Aorta (tissue), 5 donors: ENCODE measurements around the gene SLC35F1. TPM values are rescaled to one million over a fixed set of nuclear protein-coding genes. Genes with fewer than 3 reads are reported as not detected.

Experiments used
- ATAC-seq: fragments of 200-7000 bp; cut with Tn5 transposase; one replicate; pipeline ENCODE4 v1.9.1; 2022; ENCODE audit warnings: moderate library complexity; ENCODE audit not compliant: low FRiP score
- DNase-seq, 2 donors: peaks; one replicate each; pipeline ENCODE4 v3.0.0-alpha.2; 2020
- H3K27ac ChIP-seq, 2 donors: one replicate each; pipeline ENCODE4 v1.5.1; 2013; ENCODE audit warnings: low read length in 2 of 2, mild to moderate bottlenecking in 2 of 2, moderate library complexity in 2 of 2, control low read depth in 1 of 2, inconsistent platforms in 1 of 2, low read depth in 1 of 2
- H3K27me3 ChIP-seq, 2 donors: one replicate each; pipeline ENCODE4 v1.6.1; 2013; ENCODE audit warnings: control low read depth in 1 of 2, low read length in 1 of 2, mild to moderate bottlenecking in 1 of 2, moderate library complexity in 1 of 2; ENCODE audit not compliant: insufficient read depth in 2 of 2, control insufficient read depth in 1 of 2
- H3K36me3 ChIP-seq, 2 donors: one replicate each; pipeline ENCODE4 v1.6.1; 2013; ENCODE audit warnings: control low read depth in 1 of 2, low read length in 1 of 2, mild to moderate bottlenecking in 1 of 2; ENCODE audit not compliant: insufficient read depth in 2 of 2, control insufficient read depth in 1 of 2
- H3K4me1 ChIP-seq, 2 donors: one replicate each; pipeline ENCODE4 v1.6.1; 2013; ENCODE audit warnings: low read length in 2 of 2, control low read depth in 1 of 2, mild to moderate bottlenecking in 1 of 2, moderate library complexity in 1 of 2; ENCODE audit not compliant: insufficient read depth in 2 of 2, control insufficient read depth in 1 of 2
- H3K4me3 ChIP-seq, 2 donors: one replicate each; pipeline ENCODE4 v1.5.1; 2013; ENCODE audit warnings: low read length in 2 of 2, control low read depth in 1 of 2, mild to moderate bottlenecking in 1 of 2
- H3K9me3 ChIP-seq: one replicate; pipeline ENCODE4 v1.6.1; 2013; ENCODE audit warnings: mild to moderate bottlenecking, low read length; ENCODE audit not compliant: control insufficient read depth
- WGBS, 2 donors: extraction: QIAGEN DNeasy Blood & Tissue Kit; methylation state at CpG; one replicate each; pipeline ENCODE4 v1.1.7; 2013; 5-methylcytosine and 5-hydroxymethylcytosine counted together
- intact Hi-C, 2 donors: fragments of 100-400 bp; cut with DNase I; formaldehyde crosslinking; loops; one replicate each; pipeline versions ENCODE4 v1.14.2 to v1.15.0; 2022
- polyA plus RNA-seq, 2 donors: library from polyadenylated mRNA; stranded (reverse); fragments of 200-250 nt; gene quantifications; one replicate each; pipeline ENCODE4 v1.2.3, GENCODE V29; 2013
- total RNA-seq, 2 donors: library from RNA; stranded (reverse); fragmentation: NEBNext Ultra II Directional; extraction: Animal tissue kit (Norgen Biotek cat#: 25700); gene quantifications; one replicate each; pipeline ENCODE4 v1.2.1, GENCODE V29; 2021
- donor health status: healthy with polysubstance abuse.
- donor health status: Bipolar disorder and iron deficiency.
- donor health status: DM: no; HTN: no; CAD: no.
- donor health status: DM: no; HTN: no; CAD: no.
- donor health status: DM: yes; HTN: yes; CAD: no.

Gene SLC35F1
- total and polyA plus RNA-seq, 4 donors = 0.59 to 1.9 (median 1.2) TPM

- WGBS, 2 donors = 89 to 93% methylated on average over 5 of the region's 5 CpGs
- Histone ChIP-seq H3K4me3 (no peak overlapping the region), H3K4me1 (no peaks in the 10 kb centered on the region), H3K36me3 (no peaks in the 10 kb centered on the region), H3K27me3 (no peaks in the 10 kb centered on the region), H3K9me3 (no peaks in the 10 kb centered on the region), H3K27ac (no peak overlapping the region)
- intact Hi-C loops = no loop called here
- ATAC-seq = no peak
- no peak for DNase-seq
Observed at GRCh38 chr6:118215269-118215668, 308.2 kb downstream of the SLC35F1 start.

- 94 to 97% methylated on average over 2 of the region's 2 CpGs for WGBS, 2 donors
- no peaks in the 10 kb centered on the region for H3K36me3 ChIP-seq
- H3K27me3 ChIP-seq = no peaks in the 10 kb centered on the region
- no peaks in the 10 kb centered on the region for H3K9me3 ChIP-seq
- no peak overlapping the region for H3K4me3 ChIP-seq
- H3K4me1 ChIP-seq = no peaks in the 10 kb centered on the region
- intact Hi-C loops = no loop called here
- ATAC-seq = no peak
- H3K27ac ChIP-seq = no peak overlapping the region
- DNase-seq = no peak
Observed at GRCh38 chr6:118216751-118217150, 309.7 kb downstream of the SLC35F1 start.

GRCh38 chr6:118218156-118218555, 311.1 kb downstream of the SLC35F1 start:
- intact Hi-C loops = no loop called here
- no peaks in the 10 kb centered on the region for H3K27me3 ChIP-seq
- H3K9me3 ChIP-seq = no peaks in the 10 kb centered on the region
- DNase-seq (no peak), ATAC-seq (no peak)
- no peak overlapping the region for H3K27ac ChIP-seq
- H3K4me3 ChIP-seq = no peak overlapping the region
- 29 to 37% methylated on average over 2 of the region's 2 CpGs for WGBS, 2 donors
- no peaks in the 10 kb centered on the region for H3K36me3 ChIP-seq
- H3K4me1 ChIP-seq = no peaks in the 10 kb centered on the region

GRCh38 chr6:118220429-118221128, 313.5 kb downstream of the SLC35F1 start:
- H3K36me3 ChIP-seq = no peaks in the 10 kb centered on the region
- no peak overlapping the region for H3K4me3 ChIP-seq
- ATAC-seq = no peak
- intact Hi-C loops = no loop called here
- WGBS, 2 donors = 66 to 78% methylated on average over 2 of the region's 2 CpGs
- H3K27me3 ChIP-seq = no peaks in the 10 kb centered on the region
- H3K27ac ChIP-seq = no peak overlapping the region
- DNase-seq = no peak
- H3K9me3 ChIP-seq = no peaks in the 10 kb centered on the region
- H3K4me1 ChIP-seq = no peaks in the 10 kb centered on the region

- ATAC-seq (no peak), DNase-seq (no peak)
- Histone ChIP-seq H3K27me3 (no peaks in the 10 kb centered on the region), H3K27ac (no peak overlapping the region), H3K9me3 (peaks cover 2% of the 10 kb centered on the region), H3K36me3 (no peaks in the 10 kb centered on the region), H3K4me1 (no peaks in the 10 kb centered on the region), H3K4me3 (no peak overlapping the region)
- 65 to 71% methylated on average over 3 of the region's 3 CpGs for WGBS, 2 donors
- intact Hi-C loops = no loop called here
Observed at GRCh38 chr6:118223316-118223715, 316.3 kb downstream of the SLC35F1 start.

- peaks cover 2% of the 10 kb centered on the region for H3K9me3 ChIP-seq
- no peak overlapping the region for H3K4me3 ChIP-seq
- no peak for ATAC-seq
- intact Hi-C loops = no loop called here
- H3K27me3 ChIP-seq = no peaks in the 10 kb centered on the region
- H3K27ac ChIP-seq = no peak overlapping the region
- 33 to 45% methylated on average over 3 of the region's 3 CpGs for WGBS, 2 donors
- DNase-seq = no peak
- H3K4me1 ChIP-seq = no peaks in the 10 kb centered on the region
- no peaks in the 10 kb centered on the region for H3K36me3 ChIP-seq
Observed at GRCh38 chr6:118228886-118229285, 321.8 kb downstream of the SLC35F1 start.

GRCh38 chr6:118240878-118241528, 333.9 kb downstream of the SLC35F1 start:
- no peaks in the 10 kb centered on the region for H3K36me3 ChIP-seq
- no peak overlapping the region for H3K27ac ChIP-seq
- H3K27me3 ChIP-seq = no peaks in the 10 kb centered on the region
- H3K9me3 ChIP-seq = no peaks in the 10 kb centered on the region
- DNase-seq = no peak
- no peaks in the 10 kb centered on the region for H3K4me1 ChIP-seq
- intact Hi-C loops = no loop called here
- no peak overlapping the region for H3K4me3 ChIP-seq
- no peak for ATAC-seq
- WGBS, 2 donors = 88 to 92% methylated on average over 1 of the region's 1 CpG

GRCh38 chr6:118246406-118246805, 339.3 kb downstream of the SLC35F1 start:
- intact Hi-C loops = no loop called here
- 71 to 83% methylated on average over 5 of the region's 5 CpGs for WGBS, 2 donors

GRCh38 chr6:118248171-118248570, 341.1 kb downstream of the SLC35F1 start:
- Histone ChIP-seq H3K27me3 (no peaks in the 10 kb centered on the region), H3K4me3 (no peak overlapping the region), H3K36me3 (no peaks in the 10 kb centered on the region), H3K27ac (no peak overlapping the region), H3K9me3 (peaks cover 3% of the 10 kb centered on the region), H3K4me1 (no peaks in the 10 kb centered on the region)
- DNase-seq = no peak
- intact Hi-C loops = no loop called here
- ATAC-seq = no peak
- 90 to 92% methylated on average over 1 of the region's 1 CpG for WGBS, 2 donors

More at GRCh38 chr6:118246406-118246805, 339.3 kb downstream of the SLC35F1 start:
- H3K27me3 ChIP-seq = no peaks in the 10 kb centered on the region
- H3K4me3 ChIP-seq = no peak overlapping the region
- no peaks in the 10 kb centered on the region for H3K4me1 ChIP-seq
- H3K36me3 ChIP-seq = no peaks in the 10 kb centered on the region
- DNase-seq (no peak), ATAC-seq (no peak)
- H3K9me3 ChIP-seq = peaks cover 3% of the 10 kb centered on the region
- H3K27ac ChIP-seq = no peak overlapping the region
